HG03460 (cell line): ENCODE results near the gene RRH.
"Not testable (repeated sequence)": the region's sequence is repeated elsewhere in the genome, so short reads cannot be mapped to it uniquely, and the experiment has no call there.

Source experiments
- ATAC-seq: cut with Tn5 transposase; IDR thresholded peaks from one replicate; pipeline ENCODE4 v1.9.1; 2021; ENCODE audit not compliant: unreplicated experiment

RRH gene

GRCh38 chr4:109836985-109837384 is 9.2 kb downstream of the RRH start:
- ATAC-seq = no peak

DNA sequence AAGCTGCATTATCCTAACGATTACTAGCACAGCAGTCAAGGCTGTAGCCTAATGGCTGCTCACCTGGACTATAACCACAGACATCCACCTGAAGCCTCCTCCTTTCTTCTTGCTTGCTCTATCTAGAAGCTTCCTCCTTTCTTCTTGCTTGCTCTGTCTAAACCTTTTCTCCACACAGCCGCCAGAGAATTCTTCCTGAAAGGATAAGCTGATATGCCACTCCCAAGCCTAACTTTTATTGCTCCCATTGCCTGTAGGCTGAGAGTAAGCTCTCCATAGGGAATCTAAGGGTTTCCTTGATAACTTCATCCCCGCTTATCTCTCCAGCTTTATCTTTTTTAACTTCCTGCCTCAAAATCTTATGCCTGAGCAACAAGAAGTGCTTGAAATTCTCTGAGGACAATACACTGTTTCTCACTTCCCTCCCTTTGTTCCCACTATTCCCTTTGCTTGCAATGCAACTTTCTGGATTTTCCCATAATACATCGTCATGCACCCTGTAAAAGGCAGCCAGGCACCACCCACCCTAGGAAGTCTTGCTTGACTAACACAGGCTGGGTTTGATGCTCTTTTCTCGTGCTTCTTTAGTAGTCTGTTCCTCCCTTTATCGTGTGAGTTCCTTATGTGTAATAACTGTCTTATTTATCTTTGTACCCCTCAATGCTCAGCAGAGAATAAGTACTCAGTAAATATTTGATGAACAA is 18.8 kb downstream of the RRH start:
- no peak for ATAC-seq

- no peak for ATAC-seq
Measured at GRCh38 chr4:109847896-109848442, 20.2 kb downstream of the RRH start, which contains the start of gene LRIT3. Gene LRIT3, plus strand, starts transcription at chr4:109848107. Its CDS starts 95 bp downstream, at chr4:109848202.

- ATAC-seq = no peak
Measured at GRCh38 chr4:109848501-109848900, 20.7 kb downstream of the RRH start.

GRCh38 chr4:109850601-109851000 is 22.8 kb downstream of the RRH start:
- no peak for ATAC-seq

DNA sequence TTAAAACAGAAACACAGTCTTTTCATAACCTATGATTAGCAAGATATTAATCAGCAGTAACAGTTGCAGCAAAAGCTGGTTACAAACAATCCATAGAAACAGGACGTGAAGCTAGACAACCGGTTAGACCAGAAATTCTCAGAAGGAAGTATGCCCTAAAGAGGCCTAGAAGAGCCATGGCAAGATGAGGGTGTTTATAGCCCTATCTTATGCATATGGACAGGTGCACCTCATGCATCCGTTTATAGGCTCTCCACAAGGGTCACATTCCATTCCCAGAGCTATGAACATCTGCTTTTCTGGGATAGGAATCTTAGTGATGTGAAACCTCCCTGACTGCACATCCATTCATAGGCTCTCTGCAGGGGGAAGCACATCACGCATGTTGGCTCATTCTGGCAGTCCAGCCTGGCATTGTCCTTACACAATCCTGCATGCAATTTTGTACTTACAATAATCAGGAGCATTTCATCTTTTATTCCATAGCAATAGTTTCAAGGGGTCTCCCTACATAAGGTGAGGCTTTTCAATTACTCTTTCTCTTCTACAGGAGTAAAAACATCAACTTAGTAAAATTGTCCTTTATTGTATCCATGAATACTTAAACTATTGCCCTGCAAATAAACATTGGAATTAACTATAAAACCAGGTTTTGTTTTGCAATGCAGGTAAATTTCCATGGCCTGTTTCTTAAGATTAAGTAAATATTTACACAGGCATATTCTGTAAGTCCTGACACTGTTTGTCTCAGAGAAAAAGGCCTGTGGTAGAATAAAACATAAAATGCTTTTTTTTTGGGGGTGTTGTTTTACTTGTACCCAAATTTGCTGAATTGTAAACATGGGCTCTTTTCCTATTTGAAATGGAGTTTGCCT is 31.9 kb downstream of the RRH start:
- ATAC-seq = not testable (repeated sequence)

DNA sequence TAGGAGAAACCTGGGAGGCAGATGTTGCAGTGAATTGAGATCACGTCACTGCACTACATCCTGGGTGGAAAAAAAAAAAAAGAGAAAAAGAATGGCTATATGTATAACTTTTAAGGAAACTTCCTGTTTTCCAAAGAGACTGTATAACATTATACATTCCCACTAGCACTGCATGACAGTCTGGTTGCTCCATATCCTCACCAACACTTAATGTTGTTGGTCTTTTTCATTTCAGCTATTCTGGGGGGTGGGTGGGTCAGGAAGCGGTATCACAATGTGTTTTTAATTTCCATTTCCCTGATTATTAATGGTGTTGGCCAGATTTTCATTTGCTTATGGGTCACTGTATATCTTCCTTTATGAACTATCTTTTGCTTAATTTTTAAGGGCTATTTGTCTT is 33.5 kb downstream of the RRH start:
- no peak for ATAC-seq

GRCh38 chr4:109861916-109862511 is 34.2 kb downstream of the RRH start:
- no peak for ATAC-seq

GRCh38 chr4:109864134-109864533 is 36.4 kb downstream of the RRH start:
- no peak for ATAC-seq

DNA sequence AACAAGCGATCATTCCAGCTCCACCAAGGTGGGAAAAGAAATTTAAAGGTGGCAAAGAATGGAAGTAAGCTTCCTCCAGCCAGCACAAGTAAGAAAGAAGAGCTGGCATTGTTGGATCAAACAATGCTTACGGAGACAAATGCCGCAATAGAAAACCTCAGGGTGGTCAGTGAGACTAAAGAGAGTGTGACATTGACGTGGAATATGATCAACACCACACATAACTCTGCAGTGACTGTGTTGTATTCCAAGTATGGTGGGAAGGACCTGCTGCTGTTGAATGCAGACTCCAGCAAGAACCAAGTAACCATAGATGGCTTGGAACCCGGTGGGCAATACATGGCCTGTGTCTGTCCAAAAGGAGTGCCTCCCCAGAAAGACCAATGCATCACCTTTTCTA is 42.3 kb downstream of the RRH start:
- no peak for ATAC-seq

- ATAC-seq = no peak
Measured at GRCh38 chr4:109872065-109872464, 44.3 kb downstream of the RRH start.

GRCh38 chr4:109872950-109873656 is 45.3 kb downstream of the RRH start:
- no peak for ATAC-seq

DNA sequence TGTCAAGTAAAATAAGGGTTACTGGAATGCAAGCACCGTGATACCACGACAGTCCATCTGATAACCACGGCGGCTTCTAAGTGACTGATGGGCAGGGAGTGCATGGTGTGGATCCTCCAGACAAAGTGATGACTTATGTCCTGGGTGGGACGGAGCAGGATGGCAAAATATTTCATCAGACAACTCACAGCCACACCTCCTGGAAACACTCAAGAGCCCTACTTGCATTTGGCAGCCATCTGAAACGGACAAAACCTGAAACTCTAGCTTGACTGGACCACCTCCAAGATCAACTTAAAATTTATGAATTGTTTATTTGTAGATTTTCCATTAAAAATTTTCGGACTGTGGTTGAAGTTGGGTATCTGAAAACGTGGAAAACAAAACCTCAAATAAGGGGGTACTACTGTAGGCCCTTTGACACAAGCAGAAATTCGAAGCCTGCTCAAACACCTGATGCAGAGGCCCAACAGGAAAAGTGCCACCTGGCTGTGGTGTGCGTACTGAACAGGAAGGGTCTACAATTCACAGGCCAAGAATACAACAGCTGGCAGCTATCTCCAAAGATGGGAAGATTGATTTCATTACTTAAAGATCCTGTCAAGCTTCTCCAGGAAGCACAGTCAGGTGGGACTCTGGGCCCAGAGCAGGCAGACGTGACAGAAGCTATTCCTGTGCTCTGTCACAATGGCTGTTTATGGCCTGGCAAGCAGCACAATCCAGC is 46.2 kb downstream of the RRH start:
- no peak for ATAC-seq

DNA sequence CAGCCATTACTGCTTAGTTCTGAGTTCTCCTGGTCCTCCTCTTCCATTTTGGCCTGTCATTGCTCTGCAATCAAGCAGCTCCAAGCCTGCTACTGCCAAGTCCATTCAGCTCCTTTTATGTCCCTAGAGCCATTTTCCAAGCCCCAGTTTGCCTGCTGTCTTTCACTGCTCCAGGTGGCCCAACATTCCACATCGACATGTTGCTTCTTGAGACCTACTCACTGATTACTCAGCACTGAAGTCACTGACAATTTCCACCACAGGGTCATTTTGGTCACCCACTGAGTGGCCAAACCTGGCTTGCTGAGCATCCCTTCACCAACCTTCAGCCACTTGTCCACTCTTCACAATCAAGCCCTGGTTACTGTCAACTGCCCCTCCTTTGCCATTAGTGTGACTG is 47.3 kb downstream of the RRH start:
- ATAC-seq = no peak

DNA sequence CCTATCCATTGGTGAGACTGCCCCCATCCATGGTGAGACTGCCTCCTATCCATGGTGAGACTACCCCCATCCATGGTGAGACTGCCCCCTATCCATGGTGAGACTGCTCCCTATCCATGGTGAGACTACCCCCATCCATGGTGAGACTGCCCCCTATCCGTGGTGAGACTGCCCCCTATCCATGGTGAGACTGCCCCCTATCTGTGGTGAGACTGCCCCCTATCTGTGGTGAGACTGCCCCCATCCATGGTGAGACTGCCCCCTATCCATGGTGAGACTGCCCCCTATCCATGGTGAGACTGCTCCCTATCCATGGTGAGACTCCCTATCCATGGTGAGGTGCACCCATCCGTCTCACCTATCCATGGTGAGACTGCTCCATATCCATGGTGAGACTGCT is 47.8 kb downstream of the RRH start:
- not testable (repeated sequence) for ATAC-seq

DNA sequence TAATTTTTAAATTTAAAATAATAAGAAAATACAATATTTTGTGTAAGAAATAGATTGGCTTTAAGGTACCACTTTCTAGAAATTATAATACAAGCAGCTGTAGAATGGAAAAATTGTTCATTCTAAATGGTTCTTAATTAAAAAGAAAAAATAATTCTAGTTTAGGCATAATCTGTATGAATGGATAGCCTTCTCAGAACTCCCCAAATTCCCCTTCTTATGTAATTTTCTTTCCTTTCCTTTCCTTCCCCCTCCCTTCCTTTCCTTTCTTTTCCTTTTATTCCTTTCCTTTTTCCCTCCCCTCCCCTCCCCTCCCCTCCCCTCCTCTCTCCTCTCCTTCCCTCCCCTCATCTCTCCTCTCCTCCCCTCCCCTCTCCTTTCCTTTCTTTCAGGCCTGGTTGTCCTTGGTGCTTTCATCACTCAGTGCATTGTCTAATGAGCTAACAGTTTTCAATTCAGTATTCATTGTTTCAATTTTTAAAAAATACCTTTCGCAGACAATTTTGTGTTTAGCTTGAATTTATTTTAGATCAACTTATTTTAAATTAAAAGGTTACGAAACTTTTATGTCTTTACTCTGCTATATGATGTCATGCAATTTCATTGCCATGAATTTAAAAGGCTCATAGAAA is 49.0 kb downstream of the RRH start:
- no peak for ATAC-seq

GRCh38 chr4:109877400-109877799 is 49.6 kb downstream of the RRH start:
- ATAC-seq = peak; percentile 86

DNA sequence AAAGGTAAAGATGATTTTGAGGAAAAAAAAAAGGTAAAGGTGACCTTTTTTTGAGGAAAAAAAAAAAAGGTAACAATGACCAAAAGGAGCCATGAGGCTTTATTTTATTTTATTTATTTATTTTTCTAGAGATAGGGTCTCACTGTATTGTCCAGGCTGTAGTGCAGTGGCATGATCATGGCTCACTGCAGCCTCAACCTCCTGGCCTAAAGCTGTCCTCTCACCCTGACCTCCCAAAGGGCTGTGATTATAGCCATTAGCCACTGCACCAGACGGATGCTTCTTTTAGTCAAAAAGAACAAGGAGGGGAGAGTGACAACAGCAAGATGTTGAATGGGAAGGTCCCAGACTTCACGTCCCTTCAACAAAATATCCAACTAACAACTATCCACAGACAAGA is 50.6 kb downstream of the RRH start:
- ATAC-seq = no peak

DNA sequence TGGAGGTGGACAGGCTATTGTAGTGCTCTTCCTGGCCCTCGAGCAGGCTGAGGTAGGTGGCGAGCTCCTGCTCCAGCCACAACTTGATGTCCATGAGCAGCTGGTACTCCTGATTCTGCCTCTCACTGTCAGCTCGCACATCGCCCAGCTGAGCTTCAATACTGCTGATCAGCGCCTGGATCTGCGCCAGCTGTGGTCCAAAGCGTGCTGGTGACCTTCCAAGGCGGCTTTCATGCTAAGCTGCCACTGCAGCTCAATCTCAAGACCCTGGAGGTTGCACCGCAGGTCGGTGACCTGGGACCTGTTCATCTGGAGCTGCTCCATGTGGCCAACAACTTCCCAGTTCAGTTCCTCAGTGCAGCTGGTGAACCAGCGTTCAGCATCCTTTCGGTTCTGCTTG is 51.3 kb downstream of the RRH start:
- no peak for ATAC-seq
